Fibroblast of the aortic adventitia (primary cell): ENCODE data around the gene REEP1. TPM values are rescaled to one million over a fixed set of nuclear protein-coding genes. Genes with fewer than 3 reads are reported as not detected.

ENCODE experiments used
- DNase-seq: peaks from one replicate; pipeline ENCODE4 v3.0.0-alpha.2; 2010; ENCODE audit warnings: low read depth
- H3K4me3 ChIP-seq: 2 replicates; pipeline ENCODE4 v1.5.1; 2011; ENCODE audit warnings: low read depth, mild to moderate bottlenecking, control low read depth, low read length, moderate library complexity
- CTCF ChIP-seq: IDR thresholded peaks from 2 replicates; pipeline ENCODE4 v1.5.1; 2011; ENCODE audit warnings: mild to moderate bottlenecking, low read length, control low read depth, inconsistent platforms; ENCODE audit not compliant: insufficient read depth
- total RNA-seq: library from RNA; depleted of rRNA; stranded (reverse); fragments of >200 nt; gene quantifications from 2 replicates; pipeline ENCODE4 v1.2.3, GENCODE V29; 2012; ENCODE audit warnings: low replicate concordance

Gene REEP1
- total RNA-seq, 1 donor: 0.27 TPM

GRCh38 chr2:86338778-86339295, 1.4 kb upstream of the REEP1 start:
- no peak overlapping the region for H3K4me3 ChIP-seq
- DNase-seq: no peak
- no peak for TF ChIP-seq CTCF

- no peak for DNase-seq
- peak overlapping the region; percentile 37 for H3K4me3 ChIP-seq
- TF ChIP-seq CTCF: no peak
These were observed 667 bp downstream of the REEP1 start for GRCh38 chr2:86336675-86337243.

- H3K4me3 ChIP-seq: no peak overlapping the region
- DNase-seq: no peak
- no peak for TF ChIP-seq CTCF
These were observed 1.4 kb downstream of the REEP1 start for GRCh38 chr2:86335865-86336674.

- no peak for TF ChIP-seq CTCF
- DNase-seq: no peak
These were observed 4.0 kb downstream of the REEP1 start for GRCh38 chr2:86333378-86333777.

GRCh38 chr2:86332654-86333053, 4.8 kb downstream of the REEP1 start:
- no peak for DNase-seq
- TF ChIP-seq CTCF: no peak
- H3K4me3 ChIP-seq: no peak overlapping the region

More at GRCh38 chr2:86333378-86333777, 4.0 kb downstream of the REEP1 start:
- H3K4me3 ChIP-seq: no peak overlapping the region

GRCh38 chr2:86331384-86331783, 6.0 kb downstream of the REEP1 start:
- no peak overlapping the region for H3K4me3 ChIP-seq
- DNase-seq: no peak
- no peak for TF ChIP-seq CTCF
